Measurements from ENCODE around the gene TPK1. TPM values are rescaled to one million over a fixed set of nuclear protein-coding genes. Genes with fewer than 3 reads are reported as not detected.
"Not testable (repeated sequence)": the region's sequence is repeated elsewhere in the genome, so short reads cannot be mapped to it uniquely, and the experiment has no call there.

The TPK1 gene
- total RNA-seq, 1 experiment from 2014 or later, result 2.1 TPM

- DNase-seq (ENCODE audit: low read depth, low spot score), result no peak
These were observed 5.0 kb downstream of the TPK1 start for GRCh38 chr7:144830811-144831210.

DNA sequence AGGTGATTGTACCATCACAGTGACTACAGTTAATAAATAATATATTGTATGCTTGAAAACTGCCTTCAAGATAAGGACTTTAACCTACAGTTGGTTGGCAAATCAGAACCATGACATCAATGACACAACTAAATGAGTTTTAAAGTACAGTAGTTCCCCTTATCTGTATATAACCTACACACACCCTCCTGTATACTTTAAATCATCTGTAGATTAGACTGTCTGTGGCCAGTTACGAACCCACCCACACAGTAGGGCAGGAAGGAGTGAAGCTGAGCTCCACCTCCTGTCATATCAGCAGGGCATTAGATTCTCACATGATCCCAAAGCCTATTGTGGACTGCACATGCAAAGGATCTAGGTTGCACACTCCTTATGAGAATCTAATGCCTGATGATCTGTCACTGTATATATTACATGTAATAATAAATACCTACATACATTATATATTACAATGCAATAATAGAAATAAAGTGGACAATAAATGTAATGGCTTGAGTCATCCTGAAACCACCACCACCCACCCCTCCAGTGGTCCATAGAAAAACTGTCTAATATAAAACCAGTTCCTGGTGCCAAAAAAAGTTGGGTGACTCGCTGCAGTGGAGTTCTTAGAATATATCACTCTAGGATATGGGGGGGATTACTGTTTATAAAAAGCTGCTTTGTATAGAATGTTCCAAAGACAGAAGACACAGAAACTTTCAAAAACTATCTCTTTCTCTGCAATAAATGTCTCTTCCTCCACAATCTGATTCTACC lies 5.6 kb downstream of the TPK1 start:
- no peak for DNase-seq (ENCODE audit: low read depth, low spot score)
- in situ Hi-C loops (cut with HindIII; ENCODE audit: low pct_unique_long_range_greater_than_20kb, low sequenced_read_pairs), result loop anchor here (10.0 kb wide), 1 partner anchor 85 kb away; no protein-coding TSS in a partner anchor

More at GRCh38 chr7:144830811-144831210, 5.0 kb downstream of the TPK1 start:
- in situ Hi-C loops (cut with HindIII; ENCODE audit: low pct_unique_long_range_greater_than_20kb, low sequenced_read_pairs), result loop anchor here (10.0 kb wide), 1 partner anchor 86 kb away; no protein-coding TSS in a partner anchor

GRCh38 chr7:144827621-144828020 lies 8.2 kb downstream of the TPK1 start:
- in situ Hi-C loops (cut with HindIII; ENCODE audit: low pct_unique_long_range_greater_than_20kb, low sequenced_read_pairs), result no loop called here
- DNase-seq (ENCODE audit: low read depth, low spot score), result no peak

DNA sequence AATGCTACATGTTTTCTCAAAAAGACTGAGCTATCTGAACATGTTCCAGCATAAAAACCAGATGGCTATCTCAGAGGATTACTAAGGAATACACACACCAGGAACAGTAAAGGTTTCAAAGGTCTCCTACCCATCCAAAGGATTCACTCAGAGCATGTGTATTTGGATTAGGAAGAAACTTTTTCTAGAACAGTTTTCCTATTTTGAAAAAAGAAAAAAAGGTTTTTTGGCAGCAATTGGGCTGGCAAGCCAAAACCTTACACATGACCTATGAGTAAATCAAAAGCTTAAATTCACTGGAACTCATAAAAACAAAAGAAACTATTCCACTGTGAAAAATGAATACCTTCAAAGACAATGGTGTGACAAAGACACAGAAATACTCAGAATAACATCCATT lies 9.6 kb downstream of the TPK1 start:
- in situ Hi-C loops (cut with HindIII; ENCODE audit: low pct_unique_long_range_greater_than_20kb, low sequenced_read_pairs), result no loop called here
- no peak for DNase-seq (ENCODE audit: low read depth, low spot score)

DNA sequence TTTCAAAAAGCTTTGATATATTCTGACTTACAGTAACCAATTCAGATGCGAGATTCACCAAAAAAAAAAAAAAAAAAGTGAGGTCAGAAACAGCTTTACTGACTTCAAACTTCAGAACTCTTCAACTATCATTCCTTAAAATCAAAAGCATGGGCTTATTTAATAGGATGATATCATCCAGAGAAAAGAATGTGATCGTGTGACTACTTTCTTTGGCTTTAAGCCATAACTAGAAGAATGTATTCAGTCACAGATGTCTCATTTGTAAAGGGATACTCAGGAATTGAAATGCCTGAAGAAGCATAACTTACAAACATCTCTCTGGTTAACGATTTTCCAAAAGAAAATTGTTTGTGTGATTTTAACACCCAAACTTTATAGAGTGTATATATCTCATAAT lies 11.5 kb downstream of the TPK1 start:
- in situ Hi-C loops (cut with HindIII; ENCODE audit: low pct_unique_long_range_greater_than_20kb, low sequenced_read_pairs), result no loop called here
- peak; percentile 63 for DNase-seq (ENCODE audit: low read depth, low spot score)

DNA sequence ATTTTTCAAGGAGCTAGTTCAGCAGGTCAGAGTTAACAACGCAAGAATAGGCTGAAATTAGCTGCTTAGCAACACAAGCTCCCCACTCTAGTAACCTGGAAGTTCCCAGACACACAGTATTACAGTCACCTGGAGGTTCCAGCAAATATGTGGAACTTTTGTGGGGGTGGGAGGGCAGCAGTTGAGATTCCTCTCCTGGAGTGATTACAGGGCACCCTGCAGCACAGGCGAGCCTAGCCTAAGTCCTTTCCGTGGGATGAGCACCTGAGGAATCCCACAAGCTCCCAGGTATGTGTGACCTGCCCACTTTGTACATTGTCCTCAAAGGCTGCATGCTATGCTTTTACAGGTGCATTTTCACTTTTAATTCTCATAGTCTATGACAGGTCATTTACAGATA lies 13.6 kb downstream of the TPK1 start:
- no peak for DNase-seq (ENCODE audit: low read depth, low spot score)
- in situ Hi-C loops (cut with HindIII; ENCODE audit: low pct_unique_long_range_greater_than_20kb, low sequenced_read_pairs), result no loop called here

DNA sequence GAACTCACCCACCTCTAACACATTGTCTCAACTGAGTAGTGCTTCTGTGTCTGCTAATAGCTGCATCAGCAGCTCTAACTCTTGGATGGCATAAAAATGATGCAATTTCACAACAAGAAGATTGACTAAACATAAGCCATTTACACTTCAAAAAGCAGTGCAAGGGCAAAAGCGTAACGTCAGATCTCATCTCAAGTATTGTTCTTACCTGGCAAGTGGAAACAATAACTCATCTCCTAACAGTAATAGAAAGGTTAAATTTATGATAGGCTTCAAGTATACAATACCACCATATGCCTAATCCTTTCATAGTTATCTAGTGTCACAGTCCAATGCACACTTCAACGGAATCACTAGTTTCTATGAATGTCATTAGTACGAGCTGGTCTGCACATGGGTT lies 14.8 kb downstream of the TPK1 start:
- in situ Hi-C loops (cut with HindIII; ENCODE audit: low pct_unique_long_range_greater_than_20kb, low sequenced_read_pairs), result no loop called here
- no peak for DNase-seq (ENCODE audit: low read depth, low spot score)

- in situ Hi-C loops (cut with HindIII; ENCODE audit: low pct_unique_long_range_greater_than_20kb, low sequenced_read_pairs), result no loop called here
- DNase-seq (ENCODE audit: low read depth, low spot score), result no peak
These were observed 15.3 kb downstream of the TPK1 start for GRCh38 chr7:144820552-144820951.

- DNase-seq (ENCODE audit: low read depth, low spot score), result no peak
- in situ Hi-C loops (cut with HindIII; ENCODE audit: low pct_unique_long_range_greater_than_20kb, low sequenced_read_pairs), result no loop called here
These were observed 16.3 kb downstream of the TPK1 start for GRCh38 chr7:144819566-144819965.

- DNase-seq (ENCODE audit: low read depth, low spot score), result no peak
- in situ Hi-C loops (cut with HindIII; ENCODE audit: low pct_unique_long_range_greater_than_20kb, low sequenced_read_pairs), result no loop called here
These were observed 17.3 kb downstream of the TPK1 start for GRCh38 chr7:144818511-144818910.

GRCh38 chr7:144817001-144817400 lies 18.9 kb downstream of the TPK1 start:
- DNase-seq (ENCODE audit: low read depth, low spot score), result no peak
- in situ Hi-C loops (cut with HindIII; ENCODE audit: low pct_unique_long_range_greater_than_20kb, low sequenced_read_pairs), result no loop called here

DNA sequence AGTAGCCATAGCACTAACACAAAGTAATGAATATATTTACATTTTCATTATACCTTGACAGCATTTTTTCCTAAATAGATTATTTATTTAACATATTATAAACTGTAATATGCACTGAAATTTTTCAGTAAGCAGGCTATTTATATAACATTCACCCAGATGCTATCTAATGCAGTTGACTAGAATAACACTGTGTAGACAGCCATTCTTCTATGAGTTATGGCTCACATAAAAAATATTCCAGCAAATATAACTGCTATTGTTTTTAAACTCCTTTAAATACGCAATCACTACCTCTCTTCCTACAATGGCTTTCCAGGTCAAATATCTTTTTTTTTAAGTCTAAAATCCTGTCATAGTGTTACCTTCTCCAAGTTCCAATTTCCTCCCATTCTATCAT lies 21.6 kb downstream of the TPK1 start:
- DNase-seq (ENCODE audit: low read depth, low spot score), result no peak
- in situ Hi-C loops (cut with HindIII; ENCODE audit: low pct_unique_long_range_greater_than_20kb, low sequenced_read_pairs), result no loop called here

GRCh38 chr7:144812379-144813283 lies 23.2 kb downstream of the TPK1 start:
- in situ Hi-C loops (cut with HindIII; ENCODE audit: low pct_unique_long_range_greater_than_20kb, low sequenced_read_pairs), result no loop called here

GRCh38 chr7:144805627-144806239 lies 30.1 kb downstream of the TPK1 start:
- no peak for DNase-seq (ENCODE audit: low read depth, low spot score)
- in situ Hi-C loops (cut with HindIII; ENCODE audit: low pct_unique_long_range_greater_than_20kb, low sequenced_read_pairs), result no loop called here

More at GRCh38 chr7:144812379-144813283, 23.2 kb downstream of the TPK1 start:
- no peak for DNase-seq (ENCODE audit: low read depth, low spot score)

DNA sequence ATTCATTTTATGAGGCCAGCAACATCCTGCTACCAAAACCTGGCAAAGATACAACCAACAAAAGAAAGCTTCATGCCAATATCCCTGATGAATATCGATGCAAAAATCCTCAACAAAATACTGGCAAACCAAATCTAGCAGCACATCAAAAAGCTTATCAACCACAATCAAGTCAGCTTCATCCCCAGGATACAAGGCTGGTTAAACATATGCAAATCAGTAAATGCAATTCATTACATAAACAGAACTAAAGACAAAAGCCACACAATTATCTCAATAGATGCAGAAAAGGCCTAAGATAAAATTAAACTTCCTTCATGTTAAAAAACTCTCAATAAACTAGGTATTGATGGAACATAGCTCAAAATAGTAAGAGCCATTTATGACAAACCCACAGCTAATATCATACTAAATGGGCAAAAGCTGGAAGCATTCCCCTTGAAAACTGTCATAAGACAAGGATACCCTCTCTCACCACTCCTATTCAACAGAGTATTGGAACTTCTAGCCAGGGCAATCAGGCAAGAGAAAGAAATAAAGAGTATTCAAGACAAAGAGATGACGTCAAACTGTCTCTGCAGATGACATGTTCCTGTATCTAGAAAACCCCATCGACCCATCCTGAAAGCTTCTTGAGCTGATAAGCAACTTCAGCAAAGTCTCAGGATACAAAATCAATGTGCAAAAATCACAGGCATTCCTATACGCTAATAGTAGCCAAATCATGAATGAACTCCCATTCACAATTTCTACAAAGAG lies 35.0 kb downstream of the TPK1 start:
- in situ Hi-C loops (cut with HindIII; ENCODE audit: low pct_unique_long_range_greater_than_20kb, low sequenced_read_pairs); DNase-seq (ENCODE audit: low read depth, low spot score): not testable (repeated sequence)

DNA sequence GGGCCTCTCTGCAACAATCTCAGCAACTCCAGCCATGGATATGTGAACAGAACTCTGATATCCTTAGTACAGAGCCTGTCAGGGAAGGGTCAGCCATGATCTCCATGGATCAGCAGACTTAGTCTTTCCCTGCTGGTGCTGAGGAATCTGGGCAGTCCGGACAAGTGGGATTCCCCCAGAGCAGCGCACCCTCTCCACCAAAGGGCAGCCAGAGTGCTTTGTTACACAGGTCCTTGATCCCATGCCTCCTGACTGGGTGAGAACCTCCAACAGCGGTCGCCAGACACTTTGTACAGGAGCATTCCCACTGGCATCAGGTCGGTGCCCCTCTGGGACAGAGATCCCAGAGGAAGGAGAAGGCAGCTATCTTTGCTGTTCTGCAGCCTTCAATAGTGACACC lies 38.9 kb downstream of the TPK1 start:
- in situ Hi-C loops (cut with HindIII; ENCODE audit: low pct_unique_long_range_greater_than_20kb, low sequenced_read_pairs), result no loop called here
- no peak for DNase-seq (ENCODE audit: low read depth, low spot score)

GRCh38 chr7:144792050-144792449 lies 43.8 kb downstream of the TPK1 start:
- DNase-seq (ENCODE audit: low read depth, low spot score), result no peak
- in situ Hi-C loops (cut with HindIII; ENCODE audit: low pct_unique_long_range_greater_than_20kb, low sequenced_read_pairs), result no loop called here
